OCI-LY7 (cell line): ENCODE results near the gene SLC16A12. TPM values are rescaled to one million over a fixed set of nuclear protein-coding genes. Genes with fewer than 3 reads are reported as not detected.

ENCODE experiments used
- BruUV-seq: library from RNA; stranded (reverse); fragments of 400-500 nt; replicated peaks from 2 replicates; lab custom pipeline; 2021; lab: Mats Ljungman, UMichigan
- CTCF ChIA-PET: fragments of 300-600 bp; sonication (Branson Sonifier 250); formaldehyde crosslinking; loops from one replicate; lab custom pipeline; 2022; ENCODE audit warnings: antibody characterized with exemption; ENCODE audit not compliant: unreplicated experiment; lab: Charles Lee
- POLR2A ChIA-PET: fragments of 300-600 bp; sonication (Branson Sonifier 250); formaldehyde crosslinking; loops from one replicate; lab custom pipeline; 2022; ENCODE audit warnings: antibody characterized with exemption; lab: Charles Lee
- DNase-seq: peaks from one replicate; pipeline ENCODE4 v3.0.0-alpha.2; 2015; ENCODE audit warnings: low spot score
- H2AFZ ChIP-seq: fragments of 200-600 bp; sonication (generic), shearing (Covaris generic); 2 replicates; pipeline ENCODE4 v1.6.1; 2014; ENCODE audit warnings: mild to moderate bottlenecking, antibody characterized with exemption, low read length, moderate library complexity
- H3K27ac ChIP-seq: fragments of 200-600 bp; sonication (generic); 2 replicates; pipeline ENCODE4 v1.5.1; 2014; ENCODE audit warnings: mixed run types, low read depth, mild to moderate bottlenecking, moderate library complexity, low read length, inconsistent platforms; ENCODE audit not compliant: poor library complexity, severe bottlenecking
- H3K36me3 ChIP-seq: fragments of 200-600 bp; sonication (generic); 2 replicates; pipeline ENCODE4 v1.6.1; 2014; ENCODE audit warnings: mild to moderate bottlenecking, antibody characterized with exemption, low read length, moderate library complexity, mixed read lengths; ENCODE audit not compliant: insufficient read depth
- H3K4me1 ChIP-seq: fragments of 200-600 bp; sonication (generic); 2 replicates; pipeline ENCODE4 v1.5.1; 2014; ENCODE audit warnings: mild to moderate bottlenecking, low read length; ENCODE audit not compliant: insufficient read depth, poor library complexity, severe bottlenecking
- H3K4me2 ChIP-seq: fragments of 200-600 bp; sonication (generic); 2 replicates; pipeline ENCODE4 v1.6.1; 2014; ENCODE audit warnings: mild to moderate bottlenecking, low read length
- H3K4me3 ChIP-seq: fragments of 200-600 bp; sonication (generic); 2 replicates; pipeline ENCODE4 v1.5.1; 2014; ENCODE audit warnings: mild to moderate bottlenecking, low read depth, low read length; ENCODE audit not compliant: poor library complexity, severe bottlenecking
- H3K79me2 ChIP-seq: fragments of 200-600 bp; sonication (generic); 2 replicates; pipeline ENCODE4 v1.6.1; 2016; ENCODE audit warnings: low read depth, mild to moderate bottlenecking, low read length, moderate library complexity, mixed read lengths; ENCODE audit not compliant: insufficient read depth
- H3K9me2 ChIP-seq: fragments of 200-600 bp; sonication (generic); 2 replicates; pipeline ENCODE4 v1.6.1; 2016; ENCODE audit warnings: mild to moderate bottlenecking, low read length, mixed read lengths; ENCODE audit not compliant: insufficient read depth
- H3K9me3 ChIP-seq: fragments of 200-600 bp; sonication (generic); 2 replicates; pipeline ENCODE4 v1.6.1; 2014; ENCODE audit warnings: mild to moderate bottlenecking, mixed run types, low read length, mixed read lengths
- H4K20me1 ChIP-seq: fragments of 200-600 bp; sonication (generic); 2 replicates; pipeline ENCODE4 v1.6.1; 2014; ENCODE audit warnings: mild to moderate bottlenecking, antibody characterized with exemption, low read length, moderate library complexity, mixed read lengths; ENCODE audit not compliant: insufficient read depth
- EZH2phosphoT487 ChIP-seq: fragments of 200-600 bp; sonication (generic); IDR thresholded peaks from 2 replicates; pipeline ENCODE4 v1.6.1; 2018; ENCODE audit warnings: low read depth, borderline replicate concordance, mild to moderate bottlenecking, mixed run types, antibody characterized with exemption, low read length, moderate library complexity, mixed read lengths
- intact Hi-C: fragments of 100-400 bp; cut with micrococcal nuclease; formaldehyde crosslinking; loops from one replicate; pipeline ENCODE4 v1.10.0; 2022; ENCODE audit not compliant: unreplicated experiment
- total RNA-seq, 2 experiments: library from RNA; depleted of rRNA in 1 of 2; stranded (reverse); fragments of >200 nt in 1 of 2; shearing (Covaris generic) in 1 of 2; gene quantifications; 2 replicates each; pipeline ENCODE4 v1.2.3, GENCODE V29; 2014 to 2022
- TF ChIP-seq, protein P1 (sequence below): fragments of 200-600 bp; sonication (generic); conservative IDR thresholded peaks from 2 replicates; pipeline ENCODE4 v1.5.1; 2014; ENCODE audit warnings: mild to moderate bottlenecking, antibody characterized with exemption, low read length, moderate library complexity, mixed read lengths

SLC16A12 gene
- total RNA-seq, 2 experiments from 2014 or later: not detected

DNA sequence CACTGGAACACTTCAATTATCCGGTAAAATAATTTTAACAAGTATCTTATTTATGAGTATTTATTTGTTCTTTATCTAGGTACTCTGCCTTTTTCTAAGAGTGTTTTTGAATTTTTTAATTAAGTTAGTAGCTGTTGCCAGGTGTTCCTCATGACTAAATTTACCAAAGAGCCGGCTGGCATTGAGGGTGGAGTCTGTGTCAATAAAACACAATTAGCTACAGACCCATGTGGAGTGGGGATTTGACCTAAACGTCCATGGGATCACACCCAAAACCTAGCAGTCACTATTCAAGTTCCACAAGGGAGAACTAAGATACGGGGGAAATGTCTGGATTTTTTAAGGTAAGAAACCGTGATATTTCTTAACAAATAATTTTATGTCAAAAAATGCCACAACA lies 9.8 kb downstream of the SLC16A12 start:
- TF ChIP-seq EZH2phosphoT487: no peak
- TF ChIP-seq, protein P1, sequence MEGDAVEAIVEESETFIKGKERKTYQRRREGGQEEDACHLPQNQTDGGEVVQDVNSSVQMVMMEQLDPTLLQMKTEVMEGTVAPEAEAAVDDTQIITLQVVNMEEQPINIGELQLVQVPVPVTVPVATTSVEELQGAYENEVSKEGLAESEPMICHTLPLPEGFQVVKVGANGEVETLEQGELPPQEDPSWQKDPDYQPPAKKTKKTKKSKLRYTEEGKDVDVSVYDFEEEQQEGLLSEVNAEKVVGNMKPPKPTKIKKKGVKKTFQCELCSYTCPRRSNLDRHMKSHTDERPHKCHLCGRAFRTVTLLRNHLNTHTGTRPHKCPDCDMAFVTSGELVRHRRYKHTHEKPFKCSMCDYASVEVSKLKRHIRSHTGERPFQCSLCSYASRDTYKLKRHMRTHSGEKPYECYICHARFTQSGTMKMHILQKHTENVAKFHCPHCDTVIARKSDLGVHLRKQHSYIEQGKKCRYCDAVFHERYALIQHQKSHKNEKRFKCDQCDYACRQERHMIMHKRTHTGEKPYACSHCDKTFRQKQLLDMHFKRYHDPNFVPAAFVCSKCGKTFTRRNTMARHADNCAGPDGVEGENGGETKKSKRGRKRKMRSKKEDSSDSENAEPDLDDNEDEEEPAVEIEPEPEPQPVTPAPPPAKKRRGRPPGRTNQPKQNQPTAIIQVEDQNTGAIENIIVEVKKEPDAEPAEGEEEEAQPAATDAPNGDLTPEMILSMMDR: no peak
- no peaks in the 10 kb centered on the region for H3K4me1 ChIP-seq
- no peak overlapping the region for H3K4me3 ChIP-seq
- intact Hi-C loops: no loop called here
- no peak overlapping the region for H2AFZ ChIP-seq
- no peak overlapping the region for H3K27ac ChIP-seq
- no peaks in the 10 kb centered on the region for H3K9me3 ChIP-seq
- H3K9me2 ChIP-seq: no peaks in the 10 kb centered on the region
- no TSS peak for BruUV-seq
- POLR2A ChIA-PET: no interaction called here
- DNase-seq: no peak
- no peaks in the 10 kb centered on the region for H3K36me3 ChIP-seq
- CTCF ChIA-PET: no interaction called here
- H4K20me1 ChIP-seq: no peaks in the 10 kb centered on the region
- H3K79me2 ChIP-seq: no peaks in the 10 kb centered on the region
- no peak overlapping the region for H3K4me2 ChIP-seq

DNA sequence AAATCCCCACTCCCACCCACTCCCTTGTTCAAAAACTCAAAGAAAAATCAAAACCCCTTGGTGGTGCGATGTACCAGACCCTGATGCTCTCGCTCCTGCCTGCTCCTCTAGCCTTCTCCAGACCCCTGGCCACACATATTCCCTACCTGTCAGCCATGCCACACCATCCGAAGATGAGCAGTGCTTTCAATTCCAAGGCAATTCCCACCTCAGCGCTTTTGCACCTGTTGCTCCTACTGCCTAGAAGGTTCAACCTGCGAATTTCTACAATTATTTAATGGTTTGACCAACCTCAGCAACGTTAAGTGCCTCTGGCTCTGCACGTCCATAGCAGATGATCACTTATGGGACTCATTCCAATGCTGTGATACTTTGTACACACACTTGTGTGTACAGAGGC lies 11.1 kb downstream of the SLC16A12 start:
- CTCF ChIA-PET: no interaction called here
- BruUV-seq: no TSS peak

DNA sequence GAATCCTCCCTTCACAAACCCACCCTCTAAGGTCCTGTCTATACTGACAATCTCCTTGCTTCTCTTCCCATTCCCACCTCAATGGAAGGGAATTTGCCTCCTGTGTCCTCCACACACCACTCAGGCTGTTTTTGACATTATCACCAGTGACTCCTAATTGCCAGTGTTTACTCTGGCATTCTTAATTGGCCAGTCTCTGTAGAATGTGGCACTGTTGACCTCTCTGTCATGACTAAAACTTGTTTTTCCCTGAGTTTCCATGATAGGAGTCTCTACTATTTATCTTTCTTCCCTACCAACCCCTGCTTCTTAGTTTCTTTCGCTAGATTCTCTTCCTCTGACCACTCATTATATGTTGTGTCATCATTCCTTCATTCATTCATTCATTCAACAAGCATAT lies 12.1 kb downstream of the SLC16A12 start:
- POLR2A ChIA-PET: no interaction called here
- H3K4me2 ChIP-seq: no peak overlapping the region
- no peaks in the 10 kb centered on the region for H3K9me3 ChIP-seq
- H3K79me2 ChIP-seq: no peaks in the 10 kb centered on the region
- CTCF ChIA-PET: no interaction called here
- no peaks in the 10 kb centered on the region for H4K20me1 ChIP-seq
- H3K4me3 ChIP-seq: no peak overlapping the region
- H3K4me1 ChIP-seq: no peaks in the 10 kb centered on the region
- no TSS peak for BruUV-seq
- TF ChIP-seq EZH2phosphoT487: no peak
- TF ChIP-seq, protein P1: no peak
- H3K9me2 ChIP-seq: no peaks in the 10 kb centered on the region
- no peaks in the 10 kb centered on the region for H3K36me3 ChIP-seq
- intact Hi-C loops: no loop called here
- no peak overlapping the region for H3K27ac ChIP-seq
- no peak for DNase-seq
- no peak overlapping the region for H2AFZ ChIP-seq

More for the DNA sequence above, 11.1 kb downstream of the SLC16A12 start:
- Histone ChIP-seq H3K79me2 (no peaks in the 10 kb centered on the region), H2AFZ (no peak overlapping the region), H3K9me3 (no peaks in the 10 kb centered on the region), H3K9me2 (no peaks in the 10 kb centered on the region), H4K20me1 (no peaks in the 10 kb centered on the region), H3K36me3 (no peaks in the 10 kb centered on the region), H3K27ac (no peak overlapping the region), H3K4me1 (no peaks in the 10 kb centered on the region), H3K4me3 (no peak overlapping the region), H3K4me2 (no peak overlapping the region)
- TF ChIP-seq, protein P1: no peak
- DNase-seq: no peak
- POLR2A ChIA-PET: interaction anchor here (0.6 to 0.7 kb wide), 2 partner anchors 37 to 1322 kb away, joined by 3 to 5 read pairs; no protein-coding TSS in a partner anchor
- intact Hi-C loops: no loop called here
